PFSK-1 (cell line): ENCODE measurements around the gene TAC3.

ENCODE experiments used
- FOXP2 ChIP-seq: optimal IDR thresholded peaks from 2 replicates; pipeline ENCODE3; 2011; ENCODE audit warnings: borderline replicate concordance, control low read depth, inconsistent platforms; ENCODE audit not compliant: insufficient read depth; ENCODE audit errors: extremely low read length, extremely low read depth
- POLR2AphosphoS5 ChIP-seq: IDR thresholded peaks from 2 replicates; pipeline ENCODE4 v1.6.1; 2012; ENCODE audit warnings: low read depth, mild to moderate bottlenecking, control low read depth, low read length, moderate library complexity
- REST ChIP-seq, 2 experiments: IDR thresholded peaks; 2 replicates each; pipeline versions ENCODE4 v1.6.1 to v1.8.0; 2011 to 2012; ENCODE audit warnings: low read depth in 2 of 2, low read length in 2 of 2, control low read depth in 1 of 2, inconsistent platforms in 1 of 2, mild to moderate bottlenecking in 1 of 2, moderate library complexity in 1 of 2; ENCODE audit not compliant: insufficient read depth in 1 of 2
- SIN3A ChIP-seq: IDR thresholded peaks from 2 replicates; pipeline ENCODE4 v1.6.1; 2012; ENCODE audit warnings: mild to moderate bottlenecking, low read length, moderate library complexity, borderline replicate concordance; ENCODE audit not compliant: insufficient read depth
- TAF1 ChIP-seq: IDR thresholded peaks from 2 replicates; pipeline ENCODE4 v1.6.1; 2012; ENCODE audit warnings: low read length, control low read depth, borderline replicate concordance; ENCODE audit not compliant: insufficient read depth

- TF ChIP-seq POLR2AphosphoS5 (no peak), REST (IDR thresholded peaks at IDR 0.05; ENCODE audit: insufficient read depth in 1 of 2, low read depth in 2 of 2, low read length in 2 of 2) (no peak), SIN3A (no peak), TAF1 (no peak), FOXP2 (no peak)
Observed at GRCh38 chr12:57027805-57028153, 11.4 kb upstream of the TAC3 start.
